Left lung (tissue), 10 donors: ENCODE measurements around the gene PALM. TPM values are rescaled to one million over a fixed set of nuclear protein-coding genes. Genes with fewer than 3 reads are reported as not detected.

Experiments
- ATAC-seq: fragments of 200-7000 bp; cut with Tn5 transposase; one replicate; pipeline ENCODE4 v1.9.1; 2020; ENCODE audit warnings: moderate library complexity
- DNase-seq, 4 donors: peaks; one replicate each; pipeline ENCODE4 v3.0.0-alpha.2; 2013 to 2020
- H3K27ac ChIP-seq, 2 donors: fragments of 200-600 bp; sonication (generic) in 1 of 2; one replicate each; pipeline versions ENCODE4 v1.5.0 to v1.8.0; 2020 to 2021
- H3K27me3 ChIP-seq, 2 donors: fragments of 200-600 bp; sonication (generic) in 1 of 2; one replicate each; pipeline versions ENCODE4 v1.5.0 to v1.8.0; 2020 to 2021
- H3K36me3 ChIP-seq, 2 donors: fragments of 200-600 bp; sonication (generic) in 1 of 2; one replicate each; pipeline versions ENCODE4 v1.5.0 to v1.8.0; 2020 to 2021
- H3K4me1 ChIP-seq, 2 donors: fragments of 200-600 bp; one replicate each; pipeline ENCODE4 v1.8.0; 2021
- H3K4me3 ChIP-seq, 2 donors: fragments of 200-600 bp; sonication (generic) in 1 of 2; one replicate each; pipeline versions ENCODE4 v1.5.0 to v1.8.0; 2020 to 2021; ENCODE audit warnings: mild to moderate bottlenecking in 1 of 2
- H3K9me3 ChIP-seq, 2 donors: fragments of 200-600 bp; sonication (generic) in 1 of 2; one replicate each; pipeline versions ENCODE4 v1.5.0 to v1.8.0; 2020 to 2021
- intact Hi-C, 2 donors: fragments of 100-400 bp; cut with DNase I; formaldehyde crosslinking; loops; one replicate each; pipeline versions ENCODE4 v1.11.2 to v1.14.2; 2022
- polyA plus RNA-seq, 6 donors: library from polyadenylated mRNA; unstranded; fragments of 120-200 nt; gene quantifications; one replicate each; pipeline ENCODE4 v1.2.1, GENCODE V29; 2013; ENCODE audit not compliant: insufficient read length in 6 of 6
- total RNA-seq, 2 donors: library from RNA; stranded (reverse); fragmentation: NEBNext Ultra II Directional; extraction: Animal tissue kit (Norgen Biotek cat#: 25700); gene quantifications; one replicate each; pipeline ENCODE4 v1.2.1, GENCODE V29; 2021
- TF ChIP-seq, protein P1 (sequence below), 2 donors: fragments of 200-600 bp; sonication (generic) in 1 of 2; IDR thresholded peaks; one replicate each; pipeline versions ENCODE4 v1.5.0 to v1.8.0; 2021; ENCODE audit warnings: antibody characterized with exemption in 2 of 2
- donor health status: DM: no; HTN: yes; CAD: no.
- donor health status: DM: no; HTN: no; CAD: no.

Gene PALM
- total and polyA plus RNA-seq, 8 donors = 30.2 to 59.7 (median 39.8) TPM

DNA sequence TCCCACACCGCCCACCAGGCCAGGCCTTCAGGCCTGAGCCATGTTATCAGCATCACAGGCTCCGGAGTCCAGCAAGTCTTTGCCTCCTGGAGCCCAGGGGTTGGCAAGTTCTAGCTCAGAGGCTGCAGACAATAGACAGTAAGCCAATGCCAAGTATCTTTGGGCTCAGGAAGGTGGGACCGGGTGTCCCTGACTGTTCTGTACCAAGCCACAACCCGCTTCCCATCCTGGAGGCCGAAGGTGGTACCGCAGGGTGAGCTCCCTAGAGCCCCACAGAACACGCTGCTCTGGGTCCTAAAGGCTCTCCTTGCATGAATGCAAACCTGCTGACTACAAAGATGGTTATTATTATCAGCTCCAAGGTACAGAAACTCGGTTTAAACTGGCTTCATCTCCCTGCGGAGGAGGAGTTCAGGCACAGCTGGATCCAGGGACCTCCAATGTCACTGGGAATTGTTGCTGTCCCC lies 38.1 kb upstream of the PALM start:
- Histone ChIP-seq H3K27me3 (peaks cover 0 to 17% of the 10 kb centered on the region in 2 donors), H3K4me1 (peaks cover 3 to 34% of the 10 kb centered on the region in 2 donors), H3K9me3 (no peaks in the 10 kb centered on the region), H3K27ac (no peak overlapping the region), H3K4me3 (no peak overlapping the region), H3K36me3 (no peaks in the 10 kb centered on the region)
- intact Hi-C loops = no loop called here
- ATAC-seq = no peak
- TF ChIP-seq, protein P1, sequence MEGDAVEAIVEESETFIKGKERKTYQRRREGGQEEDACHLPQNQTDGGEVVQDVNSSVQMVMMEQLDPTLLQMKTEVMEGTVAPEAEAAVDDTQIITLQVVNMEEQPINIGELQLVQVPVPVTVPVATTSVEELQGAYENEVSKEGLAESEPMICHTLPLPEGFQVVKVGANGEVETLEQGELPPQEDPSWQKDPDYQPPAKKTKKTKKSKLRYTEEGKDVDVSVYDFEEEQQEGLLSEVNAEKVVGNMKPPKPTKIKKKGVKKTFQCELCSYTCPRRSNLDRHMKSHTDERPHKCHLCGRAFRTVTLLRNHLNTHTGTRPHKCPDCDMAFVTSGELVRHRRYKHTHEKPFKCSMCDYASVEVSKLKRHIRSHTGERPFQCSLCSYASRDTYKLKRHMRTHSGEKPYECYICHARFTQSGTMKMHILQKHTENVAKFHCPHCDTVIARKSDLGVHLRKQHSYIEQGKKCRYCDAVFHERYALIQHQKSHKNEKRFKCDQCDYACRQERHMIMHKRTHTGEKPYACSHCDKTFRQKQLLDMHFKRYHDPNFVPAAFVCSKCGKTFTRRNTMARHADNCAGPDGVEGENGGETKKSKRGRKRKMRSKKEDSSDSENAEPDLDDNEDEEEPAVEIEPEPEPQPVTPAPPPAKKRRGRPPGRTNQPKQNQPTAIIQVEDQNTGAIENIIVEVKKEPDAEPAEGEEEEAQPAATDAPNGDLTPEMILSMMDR (IDR thresholded peaks at IDR 0.05) = no peak
- DNase-seq = no peak

DNA sequence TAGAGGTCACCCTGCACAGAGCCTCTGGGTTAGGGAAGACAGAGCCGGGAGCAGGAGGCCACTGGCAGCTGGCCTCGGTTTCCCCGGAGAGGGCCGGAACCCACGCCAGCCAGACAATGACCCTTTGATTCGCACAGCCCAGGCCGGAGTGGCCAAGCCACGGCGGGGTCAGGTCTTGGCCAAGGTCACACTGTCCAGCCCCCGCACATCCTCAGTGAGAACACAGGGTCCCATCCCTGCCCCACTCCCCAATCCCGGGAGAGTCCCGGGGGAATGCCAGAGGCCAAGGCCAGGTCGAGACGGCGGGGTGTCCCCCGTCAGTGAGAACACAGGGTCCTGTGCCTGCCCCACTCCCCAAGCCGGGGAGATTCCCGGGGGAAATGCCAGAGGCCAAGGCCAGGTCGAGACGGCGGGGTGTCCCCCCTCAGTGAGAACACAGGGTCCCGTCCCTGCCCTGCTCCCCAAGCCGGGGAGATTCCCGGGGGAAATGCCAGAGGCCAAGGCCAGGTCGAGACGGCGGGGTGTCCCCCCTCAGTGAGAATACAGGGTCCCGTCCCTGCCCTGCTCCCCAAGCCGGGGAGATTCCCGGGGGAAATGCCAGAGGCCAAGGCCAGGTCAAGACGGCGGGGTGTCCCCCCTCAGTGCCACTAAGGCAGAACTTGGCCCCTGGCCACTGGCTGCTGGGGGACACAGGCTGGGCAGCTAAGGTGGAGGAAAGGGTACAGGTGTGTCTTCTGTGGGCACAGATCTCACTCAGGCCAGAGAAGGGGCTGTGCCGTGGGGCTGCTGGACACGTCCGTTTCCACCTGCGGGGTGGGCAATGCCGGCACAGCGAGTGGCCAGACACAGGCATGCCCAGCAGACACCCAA lies 34.2 kb upstream of the PALM start:
- no peak overlapping the region for H3K27ac ChIP-seq
- TF ChIP-seq, protein P1 (IDR thresholded peaks at IDR 0.05) = no peak
- H3K36me3 ChIP-seq = no peaks in the 10 kb centered on the region
- no peak for DNase-seq
- no peak for ATAC-seq
- H3K9me3 ChIP-seq = no peaks in the 10 kb centered on the region
- H3K27me3 ChIP-seq = peaks cover 0 to 40% of the 10 kb centered on the region in 2 donors
- peaks cover 10 to 61% of the 10 kb centered on the region in 2 donors for H3K4me1 ChIP-seq
- H3K4me3 ChIP-seq = no peak overlapping the region
- intact Hi-C loops = no loop called here

DNA sequence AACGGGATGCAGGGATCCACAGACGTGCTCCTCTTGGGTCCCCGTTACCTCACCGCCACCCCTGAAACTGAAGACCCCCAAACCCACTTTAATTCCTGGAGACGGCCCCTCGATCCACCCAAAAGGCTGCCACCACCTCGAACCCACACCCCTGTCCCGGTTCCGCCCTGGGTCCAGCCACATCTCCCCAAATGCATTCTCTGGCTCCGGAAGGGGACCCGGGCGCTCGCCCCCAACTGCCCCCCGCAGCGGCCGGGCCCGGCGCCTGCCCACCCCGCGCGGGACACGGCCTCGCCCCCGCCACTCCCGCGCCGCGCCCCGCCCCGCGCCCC lies 32.8 kb upstream of the PALM start:
- Histone ChIP-seq H3K4me3 (peak overlapping the region; percentile 57 to 60), H3K27ac (peak overlapping the region in 1 of 2 donors; percentile 39), H3K27me3 (peaks cover 0 to 40% of the 10 kb centered on the region in 2 donors), H3K4me1 (peaks cover 11 to 65% of the 10 kb centered on the region in 2 donors), H3K9me3 (no peaks in the 10 kb centered on the region), H3K36me3 (no peaks in the 10 kb centered on the region)
- no peak for DNase-seq
- intact Hi-C loops = no loop called here
- ATAC-seq = no peak
- TF ChIP-seq, protein P1 (IDR thresholded peaks at IDR 0.05) = no peak

DNA sequence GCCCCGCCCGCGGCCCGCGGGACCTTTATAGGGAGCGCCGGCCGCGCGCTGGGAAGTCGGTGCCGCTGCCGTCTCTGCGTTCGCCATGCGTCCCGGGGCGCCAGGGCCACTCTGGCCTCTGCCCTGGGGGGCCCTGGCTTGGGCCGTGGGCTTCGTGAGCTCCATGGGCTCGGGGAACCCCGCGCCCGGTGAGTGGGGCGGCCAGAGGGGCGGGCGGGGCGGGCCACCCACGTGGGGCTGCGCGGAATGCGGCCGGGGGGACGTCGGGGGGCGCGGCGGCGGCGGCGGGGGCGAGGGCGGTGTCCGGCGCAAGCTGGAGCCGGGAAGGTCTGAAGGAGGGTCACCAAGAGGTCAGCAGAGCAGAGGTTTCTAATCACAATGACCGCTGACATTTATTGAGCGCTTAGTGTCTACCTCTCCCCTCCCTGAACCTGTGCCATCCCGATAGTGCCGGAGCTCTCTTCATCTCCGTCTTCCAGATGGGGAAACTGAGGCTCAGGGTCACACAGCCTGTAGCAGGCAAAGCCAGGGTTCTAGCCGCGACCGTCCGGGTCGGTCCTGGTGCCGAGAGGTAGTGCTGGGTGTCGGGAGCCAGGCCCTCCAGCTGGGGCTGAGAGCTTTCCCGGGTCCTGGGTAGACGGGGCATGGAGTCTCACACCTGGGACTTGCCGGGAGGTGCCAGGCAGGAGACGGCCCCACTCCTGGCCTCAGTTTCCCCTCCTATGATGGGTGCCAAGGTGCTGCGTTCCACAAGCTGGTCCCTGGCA lies 32.2 kb upstream of the PALM start, which contains the start of gene FSTL3:
TSS of gene FSTL3 (plus strand) at position 54 of the 767 bp plus-strand sequence. CDS start at position 86, 32 bp downstream.
- TF ChIP-seq, protein P1 (IDR thresholded peaks at IDR 0.05) = no peak
- Histone ChIP-seq H3K4me3 (peak within 1 kb of the TSS; percentile 57 to 60), H3K4me1 (peaks cover 11 to 69% of the 10 kb centered on the region in 2 donors), H3K36me3 (no peaks in the 10 kb centered on the region), H3K9me3 (no peaks in the 10 kb centered on the region), H3K27me3 (peaks cover 0 to 40% of the 10 kb centered on the region in 2 donors), H3K27ac (peak within 1 kb of the TSS; percentile 74 to 90)
- ATAC-seq = no peak
- intact Hi-C loops = no loop called here
- DNase-seq = no peak

DNA sequence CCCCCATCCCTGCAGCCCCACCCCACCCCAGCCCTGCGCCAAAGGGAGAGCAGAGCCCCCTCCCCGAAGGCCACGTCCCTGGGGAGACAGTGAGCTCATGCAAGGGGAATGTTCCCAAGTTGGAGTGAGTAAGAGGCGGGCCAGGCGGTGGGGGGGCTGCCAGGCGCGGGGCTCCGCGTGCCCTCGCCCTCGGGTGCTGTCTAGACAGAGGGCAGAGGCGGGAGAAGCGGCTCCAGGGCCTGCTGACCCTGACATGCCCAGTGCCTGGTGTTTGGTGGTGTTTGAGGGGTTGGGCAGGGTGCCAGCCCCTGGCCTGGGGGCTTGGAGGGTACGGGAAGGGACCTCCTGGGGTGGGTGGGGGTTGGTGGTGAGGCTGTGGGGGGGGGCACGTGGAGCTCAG lies 31.5 kb upstream of the PALM start:
- ATAC-seq = peak; percentile 31
- H3K27ac ChIP-seq = peak overlapping the region; percentile 74 to 90
- no peaks in the 10 kb centered on the region for H3K36me3 ChIP-seq
- TF ChIP-seq, protein P1 (IDR thresholded peaks at IDR 0.05) = no peak
- no peaks in the 10 kb centered on the region for H3K9me3 ChIP-seq
- intact Hi-C loops = no loop called here
- DNase-seq = peak in 2 of 4 donors; percentile 63 to 76
- H3K4me1 ChIP-seq = peaks cover 11 to 65% of the 10 kb centered on the region in 2 donors
- H3K27me3 ChIP-seq = peaks cover 0 to 40% of the 10 kb centered on the region in 2 donors
- peak overlapping the region; percentile 57 to 60 for H3K4me3 ChIP-seq
